Measurements from ENCODE around the gene PPM1A.

DNA sequence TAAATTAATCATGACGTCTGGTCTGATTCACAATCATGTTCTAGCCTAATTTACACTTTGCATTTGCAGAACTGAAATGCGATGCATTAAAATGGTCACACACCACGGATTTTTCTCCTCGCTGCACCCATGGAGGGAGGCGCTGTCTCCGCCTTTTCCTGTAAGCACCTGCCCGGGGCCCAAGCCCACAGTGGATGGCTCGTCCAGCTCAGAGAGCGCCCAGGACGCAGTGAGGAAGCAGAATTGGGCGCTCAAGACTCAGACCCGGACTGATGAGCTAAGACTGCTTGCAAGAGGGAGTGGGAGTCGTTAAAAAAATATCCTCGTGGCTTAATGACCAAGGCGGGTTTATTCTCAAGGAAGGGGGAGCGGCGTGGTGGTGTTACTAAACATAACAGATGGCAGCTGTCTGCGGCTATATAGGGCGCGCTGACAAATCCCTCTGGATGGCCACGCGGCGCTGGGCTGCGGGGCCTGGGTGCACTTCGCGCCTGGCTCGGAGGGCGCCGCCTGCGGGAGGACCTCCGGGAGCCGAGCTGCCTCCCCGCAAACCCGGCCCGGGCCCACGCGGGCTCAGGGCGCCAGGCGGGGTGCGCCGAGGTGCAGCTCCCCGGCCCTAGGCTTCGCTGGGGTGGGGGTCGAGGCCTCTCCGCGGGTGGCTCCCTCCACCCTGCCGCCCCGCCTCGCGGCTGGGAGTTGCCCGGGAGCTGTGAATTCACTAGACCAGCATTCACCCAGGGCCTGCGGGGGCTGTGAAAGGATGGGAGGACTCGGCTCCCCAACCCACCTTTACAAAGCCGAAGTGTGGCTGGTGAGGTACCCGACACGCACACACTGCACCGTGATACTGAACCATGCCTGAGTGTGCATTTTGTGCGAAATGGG lies 78.7 kb downstream of the PPM1A start:
- TF ChIP-seq POLR2AphosphoS5 (IDR thresholded peaks at IDR 0.05; ENCODE audit: low read depth, low read length): no peak
- TF ChIP-seq, protein P1, sequence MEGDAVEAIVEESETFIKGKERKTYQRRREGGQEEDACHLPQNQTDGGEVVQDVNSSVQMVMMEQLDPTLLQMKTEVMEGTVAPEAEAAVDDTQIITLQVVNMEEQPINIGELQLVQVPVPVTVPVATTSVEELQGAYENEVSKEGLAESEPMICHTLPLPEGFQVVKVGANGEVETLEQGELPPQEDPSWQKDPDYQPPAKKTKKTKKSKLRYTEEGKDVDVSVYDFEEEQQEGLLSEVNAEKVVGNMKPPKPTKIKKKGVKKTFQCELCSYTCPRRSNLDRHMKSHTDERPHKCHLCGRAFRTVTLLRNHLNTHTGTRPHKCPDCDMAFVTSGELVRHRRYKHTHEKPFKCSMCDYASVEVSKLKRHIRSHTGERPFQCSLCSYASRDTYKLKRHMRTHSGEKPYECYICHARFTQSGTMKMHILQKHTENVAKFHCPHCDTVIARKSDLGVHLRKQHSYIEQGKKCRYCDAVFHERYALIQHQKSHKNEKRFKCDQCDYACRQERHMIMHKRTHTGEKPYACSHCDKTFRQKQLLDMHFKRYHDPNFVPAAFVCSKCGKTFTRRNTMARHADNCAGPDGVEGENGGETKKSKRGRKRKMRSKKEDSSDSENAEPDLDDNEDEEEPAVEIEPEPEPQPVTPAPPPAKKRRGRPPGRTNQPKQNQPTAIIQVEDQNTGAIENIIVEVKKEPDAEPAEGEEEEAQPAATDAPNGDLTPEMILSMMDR (IDR thresholded peaks at IDR 0.05): peak; percentile 41
- no peak for TF ChIP-seq TCF7L2 (IDR thresholded peaks at IDR 0.05; ENCODE audit: low read depth, low read length)
- TF ChIP-seq SIN3A (IDR thresholded peaks at IDR 0.05; ENCODE audit: borderline replicate concordance, insufficient read depth, low read depth, low read length): no peak

All from Panc1 (cell line).